Panc1 (cell line): Measurements from ENCODE around the gene GNAS-AS1. TPM values are rescaled to one million over a fixed set of nuclear protein-coding genes. Genes with fewer than 3 reads are reported as not detected.

Experiments
- ATAC-seq: fragments of 200-7000 bp; cut with Tn5 transposase; 2 replicates; pipeline ENCODE4 v1.9.1; 2020; ENCODE audit warnings: mild to moderate bottlenecking, moderate library complexity
- BruUV-seq: library from RNA; stranded (reverse); fragments of 400-500 nt; replicated peaks from 2 replicates; lab custom pipeline; 2021; lab: Mats Ljungman, UMichigan
- CTCF ChIA-PET: fragments of 300-600 bp; sonication (Branson Sonifier 250); formaldehyde crosslinking; loops from one replicate; lab custom pipeline; 2022; ENCODE audit warnings: antibody characterized with exemption; lab: Charles Lee
- POLR2A ChIA-PET: fragments of 300-600 bp; sonication (Branson Sonifier 250); formaldehyde crosslinking; loops from one replicate; lab custom pipeline; 2022; ENCODE audit warnings: antibody characterized with exemption; lab: Charles Lee
- DNase-seq: peaks from one replicate; pipeline ENCODE4 v3.0.0-alpha.2; 2010; ENCODE audit warnings: low read depth, low spot score
- H3K27ac ChIP-seq: 2 replicates; pipeline ENCODE4 v1.5.1; 2011; ENCODE audit warnings: mild to moderate bottlenecking, low read length, inconsistent platforms
- H3K27me3 ChIP-seq: fragments of 200-500 bp; sonication (Bioruptor generic); 2 replicates; pipeline ENCODE4 v1.6.0; 2014; ENCODE audit warnings: low read length, inconsistent platforms; ENCODE audit not compliant: control insufficient read depth, insufficient read depth
- H3K36me3 ChIP-seq: fragments of 200-500 bp; sonication (Bioruptor generic); 2 replicates; pipeline ENCODE4 v1.5.1; 2014; ENCODE audit warnings: inconsistent platforms, mild to moderate bottlenecking, low read length, moderate library complexity; ENCODE audit not compliant: control insufficient read depth, insufficient read depth
- H3K4me1 ChIP-seq: 2 replicates; pipeline ENCODE4 v1.5.1; 2011; ENCODE audit warnings: inconsistent platforms, mild to moderate bottlenecking, low read length, moderate library complexity; ENCODE audit not compliant: control insufficient read depth, insufficient read depth
- H3K4me3 ChIP-seq, 2 experiments: 2 replicates each; pipeline ENCODE4 v1.5.1; 2011 to 2012; ENCODE audit warnings: low read depth in 2 of 2, low read length in 2 of 2, mild to moderate bottlenecking in 2 of 2, inconsistent platforms in 1 of 2, moderate library complexity in 1 of 2
- H3K9me3 ChIP-seq: fragments of 200-500 bp; sonication (Bioruptor generic); 2 replicates; pipeline ENCODE4 v1.5.1; 2014; ENCODE audit warnings: low read depth, mild to moderate bottlenecking, inconsistent platforms, low read length, moderate library complexity; ENCODE audit not compliant: control insufficient read depth, insufficient read depth
- POLR2AphosphoS5 ChIP-seq: IDR thresholded peaks from 2 replicates; pipeline ENCODE4 v1.6.1; 2012; ENCODE audit warnings: mild to moderate bottlenecking, low read depth, low read length, moderate library complexity
- SIN3A ChIP-seq: IDR thresholded peaks from 2 replicates; pipeline ENCODE4 v1.6.1; 2012; ENCODE audit warnings: low read depth, mild to moderate bottlenecking, low read length, moderate library complexity, borderline replicate concordance; ENCODE audit not compliant: insufficient read depth
- TCF7L2 ChIP-seq: IDR thresholded peaks from 2 replicates; pipeline ENCODE4 v1.6.1; 2011; ENCODE audit warnings: mild to moderate bottlenecking, low read depth, low read length, inconsistent platforms
- in situ Hi-C: cut with HindIII; loops from 2 replicates; pipeline ENCODE4 v1.10.0; 2016; ENCODE audit warnings: low sequenced_read_pairs, low pct_unique_long_range_greater_than_20kb
- intact Hi-C: fragments of 100-400 bp; cut with micrococcal nuclease; formaldehyde crosslinking; loops from one replicate; pipeline ENCODE4 v1.10.0; 2022; ENCODE audit not compliant: unreplicated experiment
- total RNA-seq: library from RNA; stranded (reverse); gene quantifications from one replicate; pipeline ENCODE4 v1.2.1, GENCODE V29; 2021; ENCODE audit not compliant: unreplicated experiment
- TF ChIP-seq, protein P1 (sequence below), 2 experiments: IDR thresholded peaks; 2 replicates each; pipeline ENCODE4 v1.6.1; 2011 to 2012; ENCODE audit warnings: low read depth in 2 of 2, control low read depth in 1 of 2, low read length in 1 of 2, mild to moderate bottlenecking in 1 of 2, moderate library complexity in 1 of 2; ENCODE audit not compliant: insufficient read depth in 1 of 2
- TF ChIP-seq, protein P2 (sequence below): fragments of 450-650 bp; IDR thresholded peaks from 2 replicates; pipeline ENCODE4 v1.5.1; 2017; ENCODE audit warnings: mild to moderate bottlenecking

GNAS-AS1 gene
- total RNA-seq, 1 experiment from 2014 or later: not detected

DNA sequence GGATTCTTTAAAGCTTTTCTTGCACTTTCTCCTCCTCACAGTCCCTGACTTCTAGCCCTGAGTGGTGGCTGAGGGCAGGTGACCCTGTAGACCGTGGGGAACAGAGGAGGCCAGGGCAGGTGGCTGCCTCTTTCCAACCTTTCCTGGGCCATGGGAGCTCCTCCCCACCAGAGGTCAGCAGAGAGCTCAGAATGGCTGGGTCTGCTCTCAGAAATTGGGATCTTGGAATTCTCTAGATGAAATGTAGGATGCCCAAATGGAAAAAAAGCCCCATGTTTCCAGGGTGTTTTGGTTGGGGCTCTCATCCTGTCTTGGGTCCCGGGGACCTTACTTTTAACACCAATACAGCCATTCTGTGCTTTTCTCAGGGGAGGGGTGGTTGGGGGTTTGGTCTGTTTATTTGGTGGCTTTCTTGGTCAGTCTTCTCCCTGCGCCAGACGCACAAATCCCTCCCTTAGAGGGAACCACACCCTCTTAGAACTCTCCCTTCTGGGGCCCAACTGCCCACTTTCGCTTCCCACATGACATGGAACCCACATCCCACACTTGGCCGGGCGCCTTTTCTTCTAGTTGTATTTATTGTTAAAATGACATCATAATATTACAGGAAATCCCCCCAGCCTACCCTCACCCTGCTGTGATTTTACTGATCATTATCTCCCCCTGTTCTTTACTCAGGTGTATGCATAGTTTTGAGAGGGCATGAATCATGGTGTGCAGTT lies 19.8 kb upstream of the GNAS-AS1 start:
- Histone ChIP-seq H3K4me3 (no peak overlapping the region), H3K4me1 (no peaks in the 10 kb centered on the region), H3K27me3 (no peaks in the 10 kb centered on the region; the same call in 1 of the 2 replicates), H3K36me3 (no peaks in the 10 kb centered on the region), H3K9me3 (no peaks in the 10 kb centered on the region), H3K27ac (no peak overlapping the region)
- ChIA-PET POLR2A (interaction anchor here (0.7 kb wide), 1 partner anchor 210 kb away, joined by 4 read pairs; no protein-coding TSS in a partner anchor), CTCF (interaction anchor here (0.5 to 1.2 kb wide), 7 partner anchors 107 to 604 kb away, joined by 4 to 12 read pairs (median 5); partner anchors contain the start of gene ATP5F1E)
- BruUV-seq: no TSS peak
- DNase-seq: peak; percentile 43
- ATAC-seq: peak; percentile 92
- intact Hi-C loops: loop anchor here (2.0 kb wide), 1 partner anchor 584 kb away; no protein-coding TSS in a partner anchor
- TF ChIP-seq, protein P1, sequence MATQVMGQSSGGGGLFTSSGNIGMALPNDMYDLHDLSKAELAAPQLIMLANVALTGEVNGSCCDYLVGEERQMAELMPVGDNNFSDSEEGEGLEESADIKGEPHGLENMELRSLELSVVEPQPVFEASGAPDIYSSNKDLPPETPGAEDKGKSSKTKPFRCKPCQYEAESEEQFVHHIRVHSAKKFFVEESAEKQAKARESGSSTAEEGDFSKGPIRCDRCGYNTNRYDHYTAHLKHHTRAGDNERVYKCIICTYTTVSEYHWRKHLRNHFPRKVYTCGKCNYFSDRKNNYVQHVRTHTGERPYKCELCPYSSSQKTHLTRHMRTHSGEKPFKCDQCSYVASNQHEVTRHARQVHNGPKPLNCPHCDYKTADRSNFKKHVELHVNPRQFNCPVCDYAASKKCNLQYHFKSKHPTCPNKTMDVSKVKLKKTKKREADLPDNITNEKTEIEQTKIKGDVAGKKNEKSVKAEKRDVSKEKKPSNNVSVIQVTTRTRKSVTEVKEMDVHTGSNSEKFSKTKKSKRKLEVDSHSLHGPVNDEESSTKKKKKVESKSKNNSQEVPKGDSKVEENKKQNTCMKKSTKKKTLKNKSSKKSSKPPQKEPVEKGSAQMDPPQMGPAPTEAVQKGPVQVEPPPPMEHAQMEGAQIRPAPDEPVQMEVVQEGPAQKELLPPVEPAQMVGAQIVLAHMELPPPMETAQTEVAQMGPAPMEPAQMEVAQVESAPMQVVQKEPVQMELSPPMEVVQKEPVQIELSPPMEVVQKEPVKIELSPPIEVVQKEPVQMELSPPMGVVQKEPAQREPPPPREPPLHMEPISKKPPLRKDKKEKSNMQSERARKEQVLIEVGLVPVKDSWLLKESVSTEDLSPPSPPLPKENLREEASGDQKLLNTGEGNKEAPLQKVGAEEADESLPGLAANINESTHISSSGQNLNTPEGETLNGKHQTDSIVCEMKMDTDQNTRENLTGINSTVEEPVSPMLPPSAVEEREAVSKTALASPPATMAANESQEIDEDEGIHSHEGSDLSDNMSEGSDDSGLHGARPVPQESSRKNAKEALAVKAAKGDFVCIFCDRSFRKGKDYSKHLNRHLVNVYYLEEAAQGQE (IDR thresholded peaks at IDR 0.05; ENCODE audit: insufficient read depth in 1 of 2, low read depth in 2 of 2, low read length in 1 of 2): no peak
- TF ChIP-seq, protein P2, sequence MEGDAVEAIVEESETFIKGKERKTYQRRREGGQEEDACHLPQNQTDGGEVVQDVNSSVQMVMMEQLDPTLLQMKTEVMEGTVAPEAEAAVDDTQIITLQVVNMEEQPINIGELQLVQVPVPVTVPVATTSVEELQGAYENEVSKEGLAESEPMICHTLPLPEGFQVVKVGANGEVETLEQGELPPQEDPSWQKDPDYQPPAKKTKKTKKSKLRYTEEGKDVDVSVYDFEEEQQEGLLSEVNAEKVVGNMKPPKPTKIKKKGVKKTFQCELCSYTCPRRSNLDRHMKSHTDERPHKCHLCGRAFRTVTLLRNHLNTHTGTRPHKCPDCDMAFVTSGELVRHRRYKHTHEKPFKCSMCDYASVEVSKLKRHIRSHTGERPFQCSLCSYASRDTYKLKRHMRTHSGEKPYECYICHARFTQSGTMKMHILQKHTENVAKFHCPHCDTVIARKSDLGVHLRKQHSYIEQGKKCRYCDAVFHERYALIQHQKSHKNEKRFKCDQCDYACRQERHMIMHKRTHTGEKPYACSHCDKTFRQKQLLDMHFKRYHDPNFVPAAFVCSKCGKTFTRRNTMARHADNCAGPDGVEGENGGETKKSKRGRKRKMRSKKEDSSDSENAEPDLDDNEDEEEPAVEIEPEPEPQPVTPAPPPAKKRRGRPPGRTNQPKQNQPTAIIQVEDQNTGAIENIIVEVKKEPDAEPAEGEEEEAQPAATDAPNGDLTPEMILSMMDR: peak; percentile 92
- in situ Hi-C loops: no loop called here

DNA sequence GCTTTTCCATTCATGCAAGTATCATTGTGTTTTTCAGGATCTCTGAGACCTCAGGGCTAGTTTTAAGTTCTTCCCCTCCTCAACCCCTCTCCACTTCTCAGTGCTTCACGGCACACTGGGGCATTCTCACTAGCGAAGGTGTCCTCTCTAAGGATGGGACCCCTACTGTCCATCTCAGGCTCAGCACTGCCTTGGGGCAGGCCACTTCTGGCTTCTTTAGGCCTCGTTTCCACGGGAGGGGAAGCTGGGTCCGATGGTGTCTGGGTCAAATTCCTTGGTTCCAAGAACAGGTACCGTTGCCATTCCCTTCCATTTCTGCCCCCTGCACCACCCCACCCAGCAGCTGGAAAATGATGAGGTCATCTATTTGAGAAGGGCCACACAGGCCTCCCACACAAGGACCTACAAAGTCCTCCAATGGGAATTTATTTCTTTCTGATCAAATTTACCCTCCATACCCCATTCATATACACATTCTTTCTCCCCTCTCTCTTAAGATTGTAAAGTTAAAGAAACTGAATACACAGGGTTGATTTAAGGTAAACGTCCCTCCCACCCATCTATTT lies 19.0 kb upstream of the GNAS-AS1 start:
- Histone ChIP-seq H3K4me1 (no peaks in the 10 kb centered on the region), H3K36me3 (no peaks in the 10 kb centered on the region), H3K4me3 (no peak overlapping the region), H3K27me3 (no peaks in the 10 kb centered on the region; the same call in 1 of the 2 replicates), H3K9me3 (no peaks in the 10 kb centered on the region), H3K27ac (no peak overlapping the region)
- no peak for DNase-seq
- POLR2A ChIA-PET: no interaction called here
- ATAC-seq: 0 out of 2 replicates have a peak, but pooled peaks have one; percentile 37
- in situ Hi-C loops: no loop called here
- intact Hi-C loops: loop anchor here (2.0 kb wide), 1 partner anchor 585 kb away; no protein-coding TSS in a partner anchor
- BruUV-seq: no TSS peak
- TF ChIP-seq TCF7L2: no peak
- TF ChIP-seq SIN3A: no peak
- CTCF ChIA-PET: interaction anchor here (0.5 to 1.2 kb wide), 7 partner anchors 108 to 586 kb away, joined by 3 to 7 read pairs (median 5); partner anchors contain the start of gene ATP5F1E

DNA sequence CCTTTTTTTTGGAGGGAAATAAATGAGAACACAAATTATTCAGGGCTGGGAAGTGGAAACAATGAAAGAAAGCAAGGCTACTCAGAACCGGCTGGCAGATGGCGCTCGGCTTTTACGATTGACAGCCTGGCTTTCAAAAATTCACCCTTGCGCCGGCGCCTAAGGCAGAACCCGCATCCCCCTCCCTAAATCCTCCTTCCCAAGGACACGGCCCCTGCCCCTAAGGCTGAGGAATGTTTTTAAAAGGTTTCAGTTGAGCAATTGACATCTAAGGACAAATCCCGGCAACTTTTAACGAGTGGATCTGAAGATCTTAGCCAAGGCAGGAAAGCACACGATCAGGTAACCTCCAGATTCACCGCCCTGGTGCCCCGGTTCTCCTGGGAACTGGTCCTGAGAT lies 18.1 kb upstream of the GNAS-AS1 start:
- DNase-seq (no peak), ATAC-seq (no peak)
- Histone ChIP-seq H3K4me1 (no peaks in the 10 kb centered on the region), H3K27me3 (no peaks in the 10 kb centered on the region; the same call in 1 of the 2 replicates), H3K36me3 (no peaks in the 10 kb centered on the region), H3K9me3 (no peaks in the 10 kb centered on the region), H3K4me3 (no peak overlapping the region), H3K27ac (no peak overlapping the region)
- ChIA-PET POLR2A (no interaction called here), CTCF (interaction anchor here (0.7 kb wide), 1 partner anchor 587 kb away, joined by 3 read pairs; no protein-coding TSS in a partner anchor)
- TF ChIP-seq, protein P2: peak; percentile 75
- no peak for TF ChIP-seq POLR2AphosphoS5
- TF ChIP-seq TCF7L2: no peak
- TF ChIP-seq, protein P1 (IDR thresholded peaks at IDR 0.05; ENCODE audit: insufficient read depth in 1 of 2, low read depth in 2 of 2, low read length in 1 of 2): no peak
- no peak for TF ChIP-seq SIN3A
- BruUV-seq: no TSS peak
- intact Hi-C loops: no loop called here
- in situ Hi-C loops: no loop called here
